ENCODE results near the gene ST3GAL6.

DNA sequence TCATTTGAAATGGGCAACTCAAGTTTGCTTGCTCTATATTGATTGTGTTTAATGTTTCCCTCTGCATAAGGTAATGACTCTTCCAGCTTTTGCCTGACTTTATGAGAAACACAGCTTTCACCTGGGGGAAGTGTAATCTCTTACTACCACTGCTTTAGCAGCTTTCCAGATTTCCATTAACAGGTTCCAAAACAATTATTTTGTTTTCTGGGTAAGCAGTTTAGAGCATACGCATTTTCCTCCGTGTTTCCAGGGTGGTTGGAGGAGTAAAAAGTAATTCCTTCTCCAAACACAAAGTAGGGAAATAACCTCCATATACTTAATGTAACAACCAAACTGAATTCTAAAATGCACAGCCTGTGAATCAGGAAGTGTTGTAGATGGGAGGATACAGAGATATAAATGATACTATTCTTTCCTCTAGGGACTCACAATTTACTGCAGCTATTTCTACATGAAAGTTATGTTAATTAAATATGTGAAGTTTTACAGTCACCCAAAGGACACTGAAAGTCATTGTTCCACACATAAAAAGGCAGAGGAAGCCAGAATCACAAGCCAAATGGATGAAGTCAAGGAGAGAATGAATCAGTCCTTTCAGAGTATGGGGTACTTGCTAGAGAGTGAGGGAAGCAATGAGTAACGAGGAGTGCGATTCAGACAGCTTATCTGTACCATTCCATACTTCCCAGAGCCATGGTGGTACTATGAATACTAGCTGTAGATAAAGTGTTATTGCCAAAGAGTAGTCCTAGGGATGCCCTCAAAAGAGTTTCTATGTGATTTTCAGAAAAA, 16.6 kb downstream of the ST3GAL6 start:
- TF ChIP-seq, protein P1, sequence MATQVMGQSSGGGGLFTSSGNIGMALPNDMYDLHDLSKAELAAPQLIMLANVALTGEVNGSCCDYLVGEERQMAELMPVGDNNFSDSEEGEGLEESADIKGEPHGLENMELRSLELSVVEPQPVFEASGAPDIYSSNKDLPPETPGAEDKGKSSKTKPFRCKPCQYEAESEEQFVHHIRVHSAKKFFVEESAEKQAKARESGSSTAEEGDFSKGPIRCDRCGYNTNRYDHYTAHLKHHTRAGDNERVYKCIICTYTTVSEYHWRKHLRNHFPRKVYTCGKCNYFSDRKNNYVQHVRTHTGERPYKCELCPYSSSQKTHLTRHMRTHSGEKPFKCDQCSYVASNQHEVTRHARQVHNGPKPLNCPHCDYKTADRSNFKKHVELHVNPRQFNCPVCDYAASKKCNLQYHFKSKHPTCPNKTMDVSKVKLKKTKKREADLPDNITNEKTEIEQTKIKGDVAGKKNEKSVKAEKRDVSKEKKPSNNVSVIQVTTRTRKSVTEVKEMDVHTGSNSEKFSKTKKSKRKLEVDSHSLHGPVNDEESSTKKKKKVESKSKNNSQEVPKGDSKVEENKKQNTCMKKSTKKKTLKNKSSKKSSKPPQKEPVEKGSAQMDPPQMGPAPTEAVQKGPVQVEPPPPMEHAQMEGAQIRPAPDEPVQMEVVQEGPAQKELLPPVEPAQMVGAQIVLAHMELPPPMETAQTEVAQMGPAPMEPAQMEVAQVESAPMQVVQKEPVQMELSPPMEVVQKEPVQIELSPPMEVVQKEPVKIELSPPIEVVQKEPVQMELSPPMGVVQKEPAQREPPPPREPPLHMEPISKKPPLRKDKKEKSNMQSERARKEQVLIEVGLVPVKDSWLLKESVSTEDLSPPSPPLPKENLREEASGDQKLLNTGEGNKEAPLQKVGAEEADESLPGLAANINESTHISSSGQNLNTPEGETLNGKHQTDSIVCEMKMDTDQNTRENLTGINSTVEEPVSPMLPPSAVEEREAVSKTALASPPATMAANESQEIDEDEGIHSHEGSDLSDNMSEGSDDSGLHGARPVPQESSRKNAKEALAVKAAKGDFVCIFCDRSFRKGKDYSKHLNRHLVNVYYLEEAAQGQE (IDR thresholded peaks at IDR 0.05; ENCODE audit: insufficient replicate concordance, low read depth): no peak
- TF ChIP-seq, protein P2, sequence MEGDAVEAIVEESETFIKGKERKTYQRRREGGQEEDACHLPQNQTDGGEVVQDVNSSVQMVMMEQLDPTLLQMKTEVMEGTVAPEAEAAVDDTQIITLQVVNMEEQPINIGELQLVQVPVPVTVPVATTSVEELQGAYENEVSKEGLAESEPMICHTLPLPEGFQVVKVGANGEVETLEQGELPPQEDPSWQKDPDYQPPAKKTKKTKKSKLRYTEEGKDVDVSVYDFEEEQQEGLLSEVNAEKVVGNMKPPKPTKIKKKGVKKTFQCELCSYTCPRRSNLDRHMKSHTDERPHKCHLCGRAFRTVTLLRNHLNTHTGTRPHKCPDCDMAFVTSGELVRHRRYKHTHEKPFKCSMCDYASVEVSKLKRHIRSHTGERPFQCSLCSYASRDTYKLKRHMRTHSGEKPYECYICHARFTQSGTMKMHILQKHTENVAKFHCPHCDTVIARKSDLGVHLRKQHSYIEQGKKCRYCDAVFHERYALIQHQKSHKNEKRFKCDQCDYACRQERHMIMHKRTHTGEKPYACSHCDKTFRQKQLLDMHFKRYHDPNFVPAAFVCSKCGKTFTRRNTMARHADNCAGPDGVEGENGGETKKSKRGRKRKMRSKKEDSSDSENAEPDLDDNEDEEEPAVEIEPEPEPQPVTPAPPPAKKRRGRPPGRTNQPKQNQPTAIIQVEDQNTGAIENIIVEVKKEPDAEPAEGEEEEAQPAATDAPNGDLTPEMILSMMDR (IDR thresholded peaks at IDR 0.05; ENCODE audit: insufficient read depth, low read length): no peak
- TF ChIP-seq POLR2AphosphoS5 (IDR thresholded peaks at IDR 0.05; ENCODE audit: low read depth) (no peak), GABPA (IDR thresholded peaks at IDR 0.05; ENCODE audit: low read depth) (no peak), SPI1 (IDR thresholded peaks at IDR 0.05; ENCODE audit: borderline replicate concordance, low read depth) (no peak)

Data from HL-60 (cell line).